Measurements from ENCODE around the gene CDH4. TPM values are rescaled to one million over a fixed set of nuclear protein-coding genes. Genes with fewer than 3 reads are reported as not detected.

CDH4 gene
- total and polyA plus RNA-seq, 2 of the 8 experiments (the other 6 are each of a cell fraction or from before 2014, with no cell fraction given), result 4.3 to 7.9 TPM

DNA sequence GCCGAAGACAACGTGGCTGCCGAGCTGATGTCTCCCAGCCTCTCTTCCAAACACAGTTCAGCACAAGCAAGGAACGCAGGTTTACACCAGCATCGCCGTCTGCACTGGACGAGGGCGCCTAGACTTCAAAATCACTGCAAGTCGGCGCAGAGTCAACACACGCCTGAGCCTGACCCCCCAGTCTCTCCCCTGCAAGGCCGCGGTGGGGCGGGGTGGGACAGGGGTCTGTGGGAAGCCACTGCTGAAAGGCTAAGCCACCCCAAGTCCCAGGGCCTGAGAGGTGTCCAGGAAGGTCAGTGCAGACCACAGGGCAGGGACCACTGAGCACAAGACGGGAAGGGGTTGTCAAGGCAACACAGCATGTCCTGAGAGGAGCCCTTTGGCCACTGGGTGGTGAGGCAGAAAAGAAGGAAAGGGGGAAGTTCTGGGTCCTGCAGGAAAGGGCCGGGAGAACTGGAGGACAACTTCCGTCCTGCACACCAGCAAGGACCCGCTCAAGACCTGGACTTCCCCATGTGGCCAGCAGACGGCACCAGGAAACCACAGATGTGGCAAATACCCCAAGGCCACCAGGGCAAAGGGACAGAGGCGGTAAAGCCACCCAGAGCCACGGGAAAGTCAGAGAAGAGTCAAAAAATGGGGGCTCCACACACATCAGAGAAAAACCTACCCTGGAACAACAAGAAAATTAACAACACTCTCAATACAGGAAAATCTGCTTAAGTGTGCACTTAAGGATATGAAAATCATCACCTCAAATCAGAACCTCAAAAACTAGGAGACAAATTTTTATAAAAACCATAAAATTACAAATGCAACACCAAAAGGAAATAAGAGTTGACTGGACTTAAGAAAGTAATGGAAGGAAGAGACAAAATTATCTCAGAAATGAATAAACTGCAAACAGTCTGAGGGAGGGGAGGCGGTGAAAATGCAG lies 728.9 kb downstream of the CDH4 start (continued):
- TF ChIP-seq CHD7 (IDR thresholded peaks at IDR 0.05; ENCODE audit: insufficient replicate concordance, low read length), result no peak
- 0 out of 2 replicates have a peak, but pooled peaks have one; percentile 17 for TF ChIP-seq EGR1 (IDR thresholded peaks at IDR 0.05; ENCODE audit: borderline replicate concordance, low read depth, low read length)
- TF ChIP-seq FOSL1 (IDR thresholded peaks at IDR 0.05; ENCODE audit: insufficient read depth, low read depth, low read length), result no peak
- peak; percentile 49 to 60 (median 59) for TF ChIP-seq CTCF (IDR thresholded peaks at IDR 0.05; ENCODE audit: control extremely low read depth in 1 of 3, insufficient read depth in 1 of 3, low read depth in 1 of 3, low read length in 3 of 3)
- no peak for TF ChIP-seq JUN (IDR thresholded peaks at IDR 0.05; ENCODE audit: low read depth, low read length)
- no peak for TF ChIP-seq SIX5 (IDR thresholded peaks at IDR 0.05; ENCODE audit: low read depth, low read length)

All from H1 (cell line).